ENCODE results near the gene FAM167B. TPM values are rescaled to one million over a fixed set of nuclear protein-coding genes. Genes with fewer than 3 reads are reported as not detected.
A peak's percentile ranks its signal among the peaks of the same experiment; 100 is the strongest.

The FAM167B gene
- total and polyA plus RNA-seq, 8 donors = 1.6 to 36.8 (median 4.7) TPM; not detected in 3

GRCh38 chr1:32204943-32205361 lies 42.1 kb upstream of the FAM167B start:
- DNase-seq = no peak
- WGBS, 5 donors = 13 to 36% (median 17%) methylated on average over 18 to 26 of the region's 26 CpGs
- intact Hi-C loops (cut with DNase I; ENCODE audit: low total_unique reads) = no loop called here
- H3K9me3 ChIP-seq = no peaks in the 10 kb centered on the region
- H3K27ac ChIP-seq = peak overlapping the region in 4 of 5 donors; percentile 36 to 79 (median 73)
- peak overlapping the region; percentile 55 to 72 (median 58) for H3K4me3 ChIP-seq
- H3K27me3 ChIP-seq = no peaks in the 10 kb centered on the region
- peaks cover 0 to 3% (median 0%) of the 10 kb centered on the region in 4 donors for H3K36me3 ChIP-seq
- peaks cover 31 to 52% (median 47%) of the 10 kb centered on the region in 4 donors for H3K4me1 ChIP-seq
- TF ChIP-seq POLR2AphosphoS5 (IDR thresholded peaks at IDR 0.05) (no peak), CTCF (IDR thresholded peaks at IDR 0.05) (no peak), POLR2A (IDR thresholded peaks at IDR 0.05) (no peak), EP300 (IDR thresholded peaks at IDR 0.05) (no peak)

GRCh38 chr1:32205401-32206370 lies 41.3 kb upstream of the FAM167B start, which contains the start of gene IQCC:
Gene IQCC (plus strand): TSS chr1:32205671. CDS start chr1:32205682, 11 bp downstream.
- peak within 1 kb of the TSS; percentile 55 to 72 (median 58) for H3K4me3 ChIP-seq
- H3K9me3 ChIP-seq = no peaks in the 10 kb centered on the region
- H3K27ac ChIP-seq = peak within 1 kb of the TSS; percentile 36 to 79 (median 72)
- peaks cover 26 to 46% (median 41%) of the 10 kb centered on the region in 4 donors for H3K4me1 ChIP-seq
- H3K36me3 ChIP-seq = peaks cover 0 to 3% (median 0%) of the 10 kb centered on the region in 4 donors
- TF ChIP-seq CTCF (IDR thresholded peaks at IDR 0.05) = peak in 1 of 7 experiments; percentile 4
- TF ChIP-seq POLR2A (IDR thresholded peaks at IDR 0.05) = peak in 1 of 4 donors; percentile 16
- no peak for TF ChIP-seq EP300 (IDR thresholded peaks at IDR 0.05)
- TF ChIP-seq POLR2AphosphoS5 (IDR thresholded peaks at IDR 0.05) = peak; percentile 74 to 94 (median 79)
- H3K27me3 ChIP-seq = no peaks in the 10 kb centered on the region
- intact Hi-C loops (cut with DNase I; ENCODE audit: low total_unique reads) = no loop called here
- DNase-seq = peak; percentile 89 to 97
- WGBS, 5 donors = 1 to 3% (median 2%) methylated on average over 49 to 77 of the region's 77 CpGs

GRCh38 chr1:32208469-32208868 lies 38.6 kb upstream of the FAM167B start:
- no peak overlapping the region for H3K4me3 ChIP-seq
- H3K27me3 ChIP-seq = no peaks in the 10 kb centered on the region
- peak overlapping the region; percentile 18 to 65 (median 46) for H3K27ac ChIP-seq
- H3K4me1 ChIP-seq = peaks cover 12 to 30% (median 26%) of the 10 kb centered on the region in 4 donors
- DNase-seq = no peak
- WGBS, 5 donors = 76 to 80% (median 78%) methylated on average over 6 of the region's 6 CpGs
- intact Hi-C loops (cut with DNase I; ENCODE audit: low total_unique reads) = no loop called here
- no peak for TF ChIP-seq EP300 (IDR thresholded peaks at IDR 0.05)
- TF ChIP-seq POLR2A (IDR thresholded peaks at IDR 0.05) = no peak
- no peak for TF ChIP-seq CTCF (IDR thresholded peaks at IDR 0.05)
- no peak for TF ChIP-seq POLR2AphosphoS5 (IDR thresholded peaks at IDR 0.05)
- H3K9me3 ChIP-seq = no peaks in the 10 kb centered on the region
- H3K36me3 ChIP-seq = peaks cover 0 to 3% (median 2%) of the 10 kb centered on the region in 4 donors

- Histone ChIP-seq H3K36me3 (peaks cover 0 to 6% (median 4%) of the 10 kb centered on the region in 4 donors), H3K9me3 (no peaks in the 10 kb centered on the region), H3K4me1 (peaks cover 12 to 30% (median 26%) of the 10 kb centered on the region in 4 donors), H3K27me3 (no peaks in the 10 kb centered on the region), H3K4me3 (no peak within 1 kb of the TSS), H3K27ac (peak within 1 kb of the TSS; percentile 18 to 65 (median 46))
- TF ChIP-seq POLR2AphosphoS5 (IDR thresholded peaks at IDR 0.05) (peak in 1 of 3 donors; percentile 69), CTCF (IDR thresholded peaks at IDR 0.05) (peak in 1 of 7 experiments; percentile 8), EP300 (IDR thresholded peaks at IDR 0.05) (no peak)
- intact Hi-C loops (cut with DNase I; ENCODE audit: low total_unique reads) = no loop called here
- 33 to 43% (median 38%) methylated on average over 4 to 5 of the region's 5 CpGs; no CpG with 5 or more reads in 1 of the 5 donors for WGBS, 5 donors
- DNase-seq = peak; percentile 89 to 94
Observed at GRCh38 chr1:32208891-32209328, 38.1 kb upstream of the FAM167B start, which contains the start of gene DCDC2B. Gene DCDC2B (plus strand): TSS chr1:32209089. CDS start chr1:32209094, 5 bp downstream.
